ENCODE measurements around the gene TBATA. TPM values are rescaled to one million over a fixed set of nuclear protein-coding genes. Genes with fewer than 3 reads are reported as not detected.

Gene TBATA
- total RNA-seq, 1 experiment from 2014 or later, result not detected

DNA sequence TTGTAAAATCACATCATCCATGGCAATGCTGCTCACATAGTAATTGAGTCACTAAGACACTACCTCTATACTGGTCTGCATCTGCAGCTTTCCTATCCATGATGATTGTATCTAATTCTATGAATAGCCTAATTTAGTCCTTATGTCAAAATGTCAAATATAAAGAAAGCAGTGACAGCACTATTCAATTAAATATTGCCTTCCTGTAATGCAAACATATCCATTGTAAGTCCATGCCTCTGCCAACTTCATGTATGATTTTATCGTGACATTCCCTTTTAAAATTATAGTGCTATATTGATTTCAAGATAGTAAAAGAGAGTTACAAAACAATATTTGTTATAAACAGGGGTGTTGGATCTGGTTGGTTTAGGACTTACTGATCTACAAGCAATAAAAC, 25.8 kb upstream of the TBATA start (continued):
- TF ChIP-seq NR1H2 (CRISPR knock-in tag; IDR thresholded peaks at IDR 0.05) (no peak), AFF4 (CRISPR knock-in tag; IDR thresholded peaks at IDR 0.05; ENCODE audit: borderline replicate concordance) (no peak), ZNF263 (CRISPR knock-in tag; IDR thresholded peaks at IDR 0.05; ENCODE audit: low read depth) (no peak), KAT7 (CRISPR knock-in tag; IDR thresholded peaks at IDR 0.05; ENCODE audit: borderline replicate concordance) (no peak), ZNF138 (CRISPR knock-in tag; conservative IDR thresholded peaks at IDR 0.05) (no peak)
- TF ChIP-seq, protein P1, sequence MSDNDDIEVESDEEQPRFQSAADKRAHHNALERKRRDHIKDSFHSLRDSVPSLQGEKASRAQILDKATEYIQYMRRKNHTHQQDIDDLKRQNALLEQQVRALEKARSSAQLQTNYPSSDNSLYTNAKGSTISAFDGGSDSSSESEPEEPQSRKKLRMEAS (CRISPR knock-in tag; IDR thresholded peaks at IDR 0.05), result no peak
- TF ChIP-seq, protein P2, sequence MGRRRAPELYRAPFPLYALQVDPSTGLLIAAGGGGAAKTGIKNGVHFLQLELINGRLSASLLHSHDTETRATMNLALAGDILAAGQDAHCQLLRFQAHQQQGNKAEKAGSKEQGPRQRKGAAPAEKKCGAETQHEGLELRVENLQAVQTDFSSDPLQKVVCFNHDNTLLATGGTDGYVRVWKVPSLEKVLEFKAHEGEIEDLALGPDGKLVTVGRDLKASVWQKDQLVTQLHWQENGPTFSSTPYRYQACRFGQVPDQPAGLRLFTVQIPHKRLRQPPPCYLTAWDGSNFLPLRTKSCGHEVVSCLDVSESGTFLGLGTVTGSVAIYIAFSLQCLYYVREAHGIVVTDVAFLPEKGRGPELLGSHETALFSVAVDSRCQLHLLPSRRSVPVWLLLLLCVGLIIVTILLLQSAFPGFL (CRISPR knock-in tag; IDR thresholded peaks at IDR 0.05; ENCODE audit: borderline replicate concordance), result no peak

GRCh38 chr10:70809726-70810125, 24.5 kb upstream of the TBATA start:
- POLR2A ChIA-PET, result no interaction called here
- CTCF ChIA-PET, result no interaction called here
- TF ChIP-seq, protein P3, sequence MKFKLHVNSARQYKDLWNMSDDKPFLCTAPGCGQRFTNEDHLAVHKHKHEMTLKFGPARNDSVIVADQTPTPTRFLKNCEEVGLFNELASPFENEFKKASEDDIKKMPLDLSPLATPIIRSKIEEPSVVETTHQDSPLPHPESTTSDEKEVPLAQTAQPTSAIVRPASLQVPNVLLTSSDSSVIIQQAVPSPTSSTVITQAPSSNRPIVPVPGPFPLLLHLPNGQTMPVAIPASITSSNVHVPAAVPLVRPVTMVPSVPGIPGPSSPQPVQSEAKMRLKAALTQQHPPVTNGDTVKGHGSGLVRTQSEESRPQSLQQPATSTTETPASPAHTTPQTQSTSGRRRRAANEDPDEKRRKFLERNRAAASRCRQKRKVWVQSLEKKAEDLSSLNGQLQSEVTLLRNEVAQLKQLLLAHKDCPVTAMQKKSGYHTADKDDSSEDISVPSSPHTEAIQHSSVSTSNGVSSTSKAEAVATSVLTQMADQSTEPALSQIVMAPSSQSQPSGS (CRISPR knock-in tag; IDR thresholded peaks at IDR 0.05; ENCODE audit: borderline replicate concordance, low read depth), result no peak
- no peak for TF ChIP-seq MYBL2 (CRISPR knock-in tag; IDR thresholded peaks at IDR 0.05)
- no peak for TF ChIP-seq GABPB1 (CRISPR knock-in tag; IDR thresholded peaks at IDR 0.05)
- no peak for DNase-seq (ENCODE audit: low spot score)
- H3K4me1 Mint-ChIP-seq, result peaks cover 20% of the 10 kb centered on the region
- H3K36me3 Mint-ChIP-seq, result no peaks in the 10 kb centered on the region
- H3K9me3 Mint-ChIP-seq, result 0 out of 2 replicates have a peak, but pooled peaks cover 4% of the 10 kb centered on the region
- ATAC-seq, result peak; percentile 47
- H3K4me3 Mint-ChIP-seq, result no peak overlapping the region
- H3K27me3 Mint-ChIP-seq (ENCODE audit: low read depth), result peaks cover 2% of the 10 kb centered on the region; the same call in 1 of the 2 replicates
- H3K27ac Mint-ChIP-seq, result no peak overlapping the region

GRCh38 chr10:70809011-70809611, 23.9 kb upstream of the TBATA start:
- Mint-ChIP-seq H3K27me3 (ENCODE audit: low read depth) (peaks cover 2% of the 10 kb centered on the region; the same call in 1 of the 2 replicates), H3K4me3 (no peak overlapping the region), H3K9me3 (0 out of 2 replicates have a peak, but pooled peaks cover 4% of the 10 kb centered on the region), H3K36me3 (no peaks in the 10 kb centered on the region), H3K4me1 (peaks cover 20% of the 10 kb centered on the region), H3K27ac (no peak overlapping the region)
- POLR2A ChIA-PET, result no interaction called here
- ATAC-seq, result peak; percentile 58
- CTCF ChIA-PET, result no interaction called here
- DNase-seq (ENCODE audit: low spot score), result no peak
- TF ChIP-seq AR (CRISPR knock-in tag; IDR thresholded peaks at IDR 0.05), result no peak
- TF ChIP-seq RELA (CRISPR knock-in tag; IDR thresholded peaks at IDR 0.05; ENCODE audit: borderline replicate concordance), result no peak
- no peak for TF ChIP-seq ZNF671 (CRISPR knock-in tag; IDR thresholded peaks at IDR 0.05)
- TF ChIP-seq FOXP1 (CRISPR knock-in tag; IDR thresholded peaks at IDR 0.05; ENCODE audit: borderline replicate concordance), result no peak
- TF ChIP-seq SMAD3 (CRISPR knock-in tag; IDR thresholded peaks at IDR 0.05; ENCODE audit: borderline replicate concordance), result no peak
- no peak for TF ChIP-seq OVOL2 (CRISPR knock-in tag; IDR thresholded peaks at IDR 0.05; ENCODE audit: borderline replicate concordance)
- TF ChIP-seq CREM (CRISPR knock-in tag; IDR thresholded peaks at IDR 0.05), result no peak
- no peak for TF ChIP-seq E2F1 (CRISPR knock-in tag; IDR thresholded peaks at IDR 0.05)
- TF ChIP-seq, protein P2 (CRISPR knock-in tag; IDR thresholded peaks at IDR 0.05; ENCODE audit: borderline replicate concordance), result no peak
